HepG2 (cell line): ENCODE measurements around the gene RAB28. TPM values are rescaled to one million over a fixed set of nuclear protein-coding genes. Genes with fewer than 3 reads are reported as not detected.

ENCODE experiments used
- ATAC-seq: fragments of 200-7000 bp; cut with Tn5 transposase; 3 replicates; pipeline ENCODE4 v1.9.1; 2020; ENCODE audit warnings: mild to moderate bottlenecking, moderate library complexity
- BruUV-seq: library from RNA; stranded (reverse); fragments of 400-500 nt; replicated peaks from 2 replicates; lab custom pipeline; 2021; lab: Mats Ljungman, UMichigan
- CTCF ChIA-PET: fragments of 300-600 bp; formaldehyde crosslinking; extraction: SDS; loops from one replicate; lab custom pipeline; 2021; ENCODE audit warnings: low total read pairs, inconsistent platforms, low intra/inter-chr PET ratio; lab: Yijun Ruan, JAX
- POLR2A ChIA-PET: fragments of 350-600 bp; sonication (Branson Sonifier 250); formaldehyde crosslinking; loops from one replicate; lab custom pipeline; 2020; ENCODE audit warnings: antibody characterized with exemption, inconsistent platforms; lab: Yijun Ruan, JAX
- DNase-seq: peaks from one replicate; pipeline ENCODE4 v3.0.0-alpha.2; 2015; ENCODE audit warnings: low spot score
- FAIRE-seq: peaks from 3 replicates; lab custom pipeline; 2011; peaks lifted over from hg19 to GRCh38; lab: Jason Lieb, UNC
- H2AFZ ChIP-seq: one replicate; pipeline ENCODE4 v1.6.1; 2011; ENCODE audit warnings: low read length, inconsistent platforms
- H3K27ac ChIP-seq: fragments of 300-600 bp; 3 replicates; pipeline ENCODE4 v1.8.0; 2011; ENCODE audit warnings: mixed run types, mild to moderate bottlenecking, mixed read lengths, low read length, inconsistent platforms; ENCODE audit not compliant: insufficient read depth; ENCODE audit errors: extremely low read length
- H3K27me3 ChIP-seq, 2 experiments: fragments of 200-600 bp in 1 of 2; 2 replicates in 1 of 2; 3 replicates in 1 of 2; pipeline versions ENCODE4 v1.6.0 to v1.8.0; 2011; ENCODE audit warnings: low read length in 2 of 2, mild to moderate bottlenecking in 2 of 2, moderate library complexity in 2 of 2, inconsistent platforms in 1 of 2; ENCODE audit not compliant: insufficient read depth in 2 of 2, control insufficient read depth in 1 of 2
- H3K36me3 ChIP-seq, 2 experiments: fragments of 200-600 bp in 1 of 2; replicated peaks in 1 of 2; 2 replicates in 1 of 2; 3 replicates in 1 of 2; pipeline versions ENCODE4 v1.5.1 to v1.8.0; 2011; ENCODE audit warnings: low read length in 2 of 2, inconsistent platforms in 1 of 2; ENCODE audit not compliant: insufficient read depth in 2 of 2, control insufficient read depth in 1 of 2
- H3K4me1 ChIP-seq: 2 replicates; pipeline ENCODE4 v1.5.1; 2012; ENCODE audit warnings: low read length, inconsistent platforms; ENCODE audit not compliant: insufficient read depth
- H3K4me2 ChIP-seq: 2 replicates; pipeline ENCODE4 v1.6.0; 2011; ENCODE audit warnings: low read depth, low read length, inconsistent platforms
- H3K4me3 ChIP-seq, 3 experiments: fragments of 200-600 bp in 1 of 3; sonication (generic), shearing (Covaris generic) in 1 of 3; replicated peaks in 1 of 3; 2 replicates each; pipeline ENCODE4 v1.5.1; 2011 to 2016; ENCODE audit warnings: low read length in 3 of 3, inconsistent platforms in 2 of 3, low read depth in 2 of 3, mild to moderate bottlenecking in 2 of 3, control low read depth in 1 of 3, mixed read lengths in 1 of 3; ENCODE audit not compliant: insufficient read depth in 1 of 3
- H3K79me2 ChIP-seq: one replicate; pipeline ENCODE4 v1.6.1; 2011; ENCODE audit warnings: low read length, inconsistent platforms; ENCODE audit not compliant: insufficient read depth
- H3K9ac ChIP-seq: 2 replicates; pipeline ENCODE4 v1.6.0; 2011; ENCODE audit warnings: mild to moderate bottlenecking, low read depth, low read length, inconsistent platforms; ENCODE audit not compliant: insufficient read depth
- H3K9me3 ChIP-seq: 2 replicates; pipeline ENCODE4 v1.5.1; 2012; ENCODE audit warnings: mild to moderate bottlenecking, low read length
- H4K20me1 ChIP-seq: 2 replicates; pipeline ENCODE4 v1.6.0; 2011; ENCODE audit warnings: inconsistent platforms, mild to moderate bottlenecking, low read length, moderate library complexity; ENCODE audit not compliant: insufficient read depth
- CEBPB ChIP-seq: IDR thresholded peaks from 2 replicates; pipeline ENCODE4 v1.6.1; 2011; ENCODE audit warnings: low read depth, low read length, improper control_type of control experiment, borderline replicate concordance
- CREB1 ChIP-seq, 2 experiments: fragments of 450-650 bp in 1 of 2; IDR thresholded peaks; 2 replicates each; pipeline ENCODE4 v1.6.1; 2016 to 2017; ENCODE audit warnings: control low read depth in 1 of 2, mild to moderate bottlenecking in 1 of 2, missing compliant biosample characterization in 1 of 2, missing genetic modification characterization in 1 of 2
- NR0B2 ChIP-seq: sonication (generic); formaldehyde crosslinking; IDR thresholded peaks from 2 replicates; pipeline ENCODE4 v1.4.0; 2020; ENCODE audit warnings: mild to moderate bottlenecking, missing genetic modification reagents
- POGZ ChIP-seq: sonication (generic); formaldehyde crosslinking; IDR thresholded peaks from 2 replicates; pipeline ENCODE4 v1.4.0; 2020; ENCODE audit warnings: mild to moderate bottlenecking, missing genetic modification reagents
- SRY ChIP-seq: sonication (generic); formaldehyde crosslinking; IDR thresholded peaks from 2 replicates; pipeline ENCODE4 v1.8.0; 2022; ENCODE audit warnings: mild to moderate bottlenecking, missing genetic modification reagents
- ZBTB38 ChIP-seq: sonication (generic); formaldehyde crosslinking; IDR thresholded peaks from 2 replicates; pipeline ENCODE4 v1.5.1; 2020; ENCODE audit warnings: mild to moderate bottlenecking, missing genetic modification reagents
- ZNF101 ChIP-seq: sonication (generic); formaldehyde crosslinking; IDR thresholded peaks from 2 replicates; pipeline ENCODE4 v1.4.0; 2020; ENCODE audit warnings: mild to moderate bottlenecking, low read depth, missing genetic modification reagents, borderline replicate concordance
- ZNF761 ChIP-seq: sonication (generic); formaldehyde crosslinking; conservative IDR thresholded peaks from 2 replicates; pipeline ENCODE4 v1.4.0; 2020; ENCODE audit warnings: mild to moderate bottlenecking, missing genetic modification reagents
- ZNF790 ChIP-seq: sonication (generic); formaldehyde crosslinking; IDR thresholded peaks from 2 replicates; pipeline ENCODE4 v1.8.0; 2022; ENCODE audit warnings: missing genetic modification reagents, mild to moderate bottlenecking, borderline replicate concordance
- ZNF839 ChIP-seq: sonication (generic); formaldehyde crosslinking; IDR thresholded peaks from 2 replicates; pipeline ENCODE4 v1.4.0; 2020; ENCODE audit warnings: missing genetic modification reagents, mild to moderate bottlenecking, borderline replicate concordance
- ZSCAN29 ChIP-seq: sonication (generic); formaldehyde crosslinking; conservative IDR thresholded peaks from 2 replicates; pipeline ENCODE4 v1.4.0; 2020; ENCODE audit warnings: mild to moderate bottlenecking, missing genetic modification reagents
- WGBS: methylation state at CpG from one replicate; pipeline ENCODE4 v1.1.6; 2017; ENCODE audit warnings: low lambda C conversion rate; 5-methylcytosine and 5-hydroxymethylcytosine counted together
- in situ Hi-C: cut with HindIII; loops from 2 replicates; pipeline ENCODE4 v1.10.0; 2017; ENCODE audit warnings: low pct_unique_long_range_greater_than_20kb; ENCODE audit not compliant: extremely low pct_ligation_motif_present
- intact Hi-C: fragments of 100-400 bp; cut with micrococcal nuclease; formaldehyde crosslinking; loops from one replicate; pipeline ENCODE4 v1.10.0; 2022; ENCODE audit not compliant: unreplicated experiment
- polyA plus RNA-seq, 8 experiments: library from polyadenylated mRNA; depleted of rRNA in 3 of 8; stranded (reverse) in 7 of 8; unstranded in 1 of 8; fragments of >200 nt; fragmentation: Illumina TruSeq in 4 of 8; extraction: Trizol in 4 of 8; gene quantifications; 2 replicates each; pipeline versions ENCODE4 v1.2.1 to v1.2.3, GENCODE V29; 2011 to 2016; ENCODE audit warnings: low read depth in 4 of 8, missing spikeins in 1 of 8, mixed read lengths in 1 of 8; ENCODE audit not compliant: insufficient read depth in 1 of 8
- total RNA-seq, 5 experiments: library from RNA; depleted of rRNA; stranded (reverse); fragments of >200 nt; fragmentation: Illumina TruSeq; extraction: Trizol; gene quantifications; 2 replicates each; pipeline ENCODE4 v1.2.3, GENCODE V29; 2016; ENCODE audit warnings: low read depth in 1 of 5
- TF ChIP-seq, protein P1 (sequence below): sonication (generic); formaldehyde crosslinking; IDR thresholded peaks from 2 replicates; pipeline ENCODE4 v1.4.0; 2020; ENCODE audit warnings: missing genetic modification reagents, mild to moderate bottlenecking, borderline replicate concordance
- TF ChIP-seq, protein P2 (sequence below): sonication (generic); formaldehyde crosslinking; IDR thresholded peaks from 2 replicates; pipeline ENCODE4 v1.5.0; 2020; ENCODE audit warnings: mild to moderate bottlenecking, low read depth, missing genetic modification reagents, borderline replicate concordance

Gene RAB28
- total and polyA plus RNA-seq, 2 of the 13 experiments (the other 11 are each of a cell fraction or from before 2014, with no cell fraction given) = 11.8 to 18.2 TPM

DNA sequence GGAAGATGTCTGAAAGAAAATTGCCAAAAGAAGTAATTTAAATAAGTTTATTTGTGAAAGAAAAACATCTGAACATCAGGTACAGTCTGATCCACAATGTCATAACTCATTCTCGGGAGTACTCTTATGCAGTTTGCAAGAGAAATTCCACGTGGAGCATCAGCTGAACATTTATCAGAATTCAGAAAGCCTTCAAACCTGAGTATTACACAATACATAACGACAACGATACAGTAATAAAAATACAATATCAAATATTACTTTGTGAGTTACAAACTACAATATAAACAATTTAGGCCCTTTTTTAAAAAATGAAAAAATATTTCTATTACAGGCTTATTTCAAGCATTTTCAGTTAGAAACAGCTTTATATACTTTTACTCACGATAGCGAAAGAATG lies 116.4 kb downstream of the RAB28 start:
- CTCF ChIA-PET = no interaction called here
- no peak for ATAC-seq

GRCh38 chr4:13367244-13367643 lies 116.9 kb downstream of the RAB28 start:
- Histone ChIP-seq H4K20me1 (no peaks in the 10 kb centered on the region), H3K27me3 (no peaks in the 10 kb centered on the region), H3K4me1 (peaks cover 9% of the 10 kb centered on the region), H3K9me3 (no peaks in the 10 kb centered on the region), H3K36me3 (0 out of 5 replicates have a peak, but pooled peaks cover 0 to 4% of the 10 kb centered on the region in 2 experiments), H3K4me3 (no peak overlapping the region), H3K79me2 (no peaks in the 10 kb centered on the region), H3K4me2 (no peak overlapping the region), H3K27ac (no peak overlapping the region), H2AFZ (no peak overlapping the region), H3K9ac (no peak overlapping the region)
- POLR2A ChIA-PET = interaction anchor here (0.6 kb wide), 1 partner anchor 433 kb away, joined by 4 read pairs; no protein-coding TSS in a partner anchor
- no TSS peak for BruUV-seq
- intact Hi-C loops (no loop called here), in situ Hi-C loops (no loop called here)
- FAIRE-seq (no peak), ATAC-seq (peak; percentile 79), DNase-seq (peak; percentile 43)
- no peak for TF ChIP-seq ZBTB38
- TF ChIP-seq CREB1 (IDR thresholded peaks at IDR 0.05) = no peak
- no peak for TF ChIP-seq CREB1 (CRISPR knock-in tag; IDR thresholded peaks at IDR 0.05)
- TF ChIP-seq ZNF761 (CRISPR knock-in tag) = no peak
- no peak for TF ChIP-seq ZNF790 (CRISPR knock-in tag)
- no peak for TF ChIP-seq SRY (CRISPR knock-in tag)
- TF ChIP-seq ZNF839 = no peak
- TF ChIP-seq, protein P1, sequence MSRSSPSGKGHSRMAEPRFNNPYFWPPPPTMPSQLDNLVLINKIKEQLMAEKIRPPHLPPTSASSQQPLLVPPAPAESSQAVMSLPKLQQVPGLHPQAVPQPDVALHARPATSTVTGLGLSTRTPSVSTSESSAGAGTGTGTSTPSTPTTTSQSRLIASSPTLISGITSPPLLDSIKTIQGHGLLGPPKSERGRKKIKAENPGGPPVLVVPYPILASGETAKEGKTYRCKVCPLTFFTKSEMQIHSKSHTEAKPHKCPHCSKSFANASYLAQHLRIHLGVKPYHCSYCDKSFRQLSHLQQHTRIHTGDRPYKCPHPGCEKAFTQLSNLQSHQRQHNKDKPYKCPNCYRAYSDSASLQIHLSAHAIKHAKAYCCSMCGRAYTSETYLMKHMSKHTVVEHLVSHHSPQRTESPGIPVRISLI (CRISPR knock-in tag) = peak; percentile 86
- TF ChIP-seq ZSCAN29 = no peak
- 0 out of 2 replicates have a peak, but pooled peaks have one; percentile 16 for TF ChIP-seq POGZ (CRISPR knock-in tag)
- TF ChIP-seq ZNF101 = no peak
- TF ChIP-seq NR0B2 (CRISPR knock-in tag) = no peak
- CTCF ChIA-PET = no interaction called here

More for the DNA sequence above, 116.4 kb downstream of the RAB28 start:
- TF ChIP-seq CEBPB = peak; percentile 57; the same call in 1 of the 2 replicates
- TF ChIP-seq, protein P2, sequence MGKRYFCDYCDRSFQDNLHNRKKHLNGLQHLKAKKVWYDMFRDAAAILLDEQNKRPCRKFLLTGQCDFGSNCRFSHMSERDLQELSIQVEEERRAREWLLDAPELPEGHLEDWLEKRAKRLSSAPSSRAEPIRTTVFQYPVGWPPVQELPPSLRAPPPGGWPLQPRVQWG (CRISPR knock-in tag) = no peak
- Histone ChIP-seq H3K27me3 (no peaks in the 10 kb centered on the region), H2AFZ (no peak overlapping the region), H3K9ac (no peak overlapping the region), H3K4me1 (peaks cover 9% of the 10 kb centered on the region), H3K27ac (no peak overlapping the region), H3K4me3 (no peak overlapping the region), H3K9me3 (no peaks in the 10 kb centered on the region), H3K36me3 (0 out of 5 replicates have a peak, but pooled peaks cover 0 to 4% of the 10 kb centered on the region in 2 experiments), H3K79me2 (no peaks in the 10 kb centered on the region), H4K20me1 (no peaks in the 10 kb centered on the region), H3K4me2 (no peak overlapping the region)
- POLR2A ChIA-PET = interaction anchor here (0.6 kb wide), 1 partner anchor 433 kb away, joined by 4 read pairs; no protein-coding TSS in a partner anchor
- DNase-seq = no peak
- in situ Hi-C loops = no loop called here
- no peak for FAIRE-seq
- BruUV-seq = no TSS peak
- 98% methylated on average over 6 of the region's 6 CpGs for WGBS
- intact Hi-C loops = no loop called here
